ENCODE measurements around the gene CLRN2. TPM values are rescaled to one million over a fixed set of nuclear protein-coding genes. Genes with fewer than 3 reads are reported as not detected.
A peak's percentile ranks its signal among the peaks of the same experiment; 100 is the strongest.

CLRN2 gene
- total RNA-seq, 1 donor from 2014 or later, result not detected

DNA sequence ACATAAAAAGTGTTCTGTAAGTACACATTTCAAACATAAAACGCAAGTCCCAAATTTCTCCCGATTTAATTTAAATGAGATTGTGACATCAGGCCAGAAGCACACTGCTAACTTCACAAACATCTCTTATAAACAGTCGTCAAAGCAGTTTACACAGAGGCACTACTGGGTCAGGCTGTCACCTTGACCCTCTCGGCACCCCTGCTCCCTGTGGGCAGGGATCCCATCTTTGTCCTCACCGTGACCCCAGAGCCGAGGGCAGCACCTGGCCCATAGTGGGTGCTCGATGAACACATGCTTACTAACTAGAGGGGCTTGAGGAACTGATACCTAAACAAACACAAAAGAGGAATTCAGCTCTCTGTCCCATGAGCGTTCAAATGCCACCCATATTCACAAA lies 25.2 kb upstream of the CLRN2 start:
- H3K27ac Mint-ChIP-seq, result no peak overlapping the region
- no peaks in the 10 kb centered on the region for H3K27me3 Mint-ChIP-seq
- DNase-seq (ENCODE audit: extremely low spot score, unreplicated experiment), result no peak
- H3K4me1 Mint-ChIP-seq (ENCODE audit: unreplicated experiment), result peaks cover 4% of the 10 kb centered on the region
- no peaks in the 10 kb centered on the region for H3K9me3 Mint-ChIP-seq
- TF ChIP-seq, protein P1, sequence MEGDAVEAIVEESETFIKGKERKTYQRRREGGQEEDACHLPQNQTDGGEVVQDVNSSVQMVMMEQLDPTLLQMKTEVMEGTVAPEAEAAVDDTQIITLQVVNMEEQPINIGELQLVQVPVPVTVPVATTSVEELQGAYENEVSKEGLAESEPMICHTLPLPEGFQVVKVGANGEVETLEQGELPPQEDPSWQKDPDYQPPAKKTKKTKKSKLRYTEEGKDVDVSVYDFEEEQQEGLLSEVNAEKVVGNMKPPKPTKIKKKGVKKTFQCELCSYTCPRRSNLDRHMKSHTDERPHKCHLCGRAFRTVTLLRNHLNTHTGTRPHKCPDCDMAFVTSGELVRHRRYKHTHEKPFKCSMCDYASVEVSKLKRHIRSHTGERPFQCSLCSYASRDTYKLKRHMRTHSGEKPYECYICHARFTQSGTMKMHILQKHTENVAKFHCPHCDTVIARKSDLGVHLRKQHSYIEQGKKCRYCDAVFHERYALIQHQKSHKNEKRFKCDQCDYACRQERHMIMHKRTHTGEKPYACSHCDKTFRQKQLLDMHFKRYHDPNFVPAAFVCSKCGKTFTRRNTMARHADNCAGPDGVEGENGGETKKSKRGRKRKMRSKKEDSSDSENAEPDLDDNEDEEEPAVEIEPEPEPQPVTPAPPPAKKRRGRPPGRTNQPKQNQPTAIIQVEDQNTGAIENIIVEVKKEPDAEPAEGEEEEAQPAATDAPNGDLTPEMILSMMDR (conservative IDR thresholded peaks at IDR 0.05), result no peak
- H3K4me3 Mint-ChIP-seq, result no peak overlapping the region
- peaks cover 27% of the 10 kb centered on the region for H3K36me3 Mint-ChIP-seq

DNA sequence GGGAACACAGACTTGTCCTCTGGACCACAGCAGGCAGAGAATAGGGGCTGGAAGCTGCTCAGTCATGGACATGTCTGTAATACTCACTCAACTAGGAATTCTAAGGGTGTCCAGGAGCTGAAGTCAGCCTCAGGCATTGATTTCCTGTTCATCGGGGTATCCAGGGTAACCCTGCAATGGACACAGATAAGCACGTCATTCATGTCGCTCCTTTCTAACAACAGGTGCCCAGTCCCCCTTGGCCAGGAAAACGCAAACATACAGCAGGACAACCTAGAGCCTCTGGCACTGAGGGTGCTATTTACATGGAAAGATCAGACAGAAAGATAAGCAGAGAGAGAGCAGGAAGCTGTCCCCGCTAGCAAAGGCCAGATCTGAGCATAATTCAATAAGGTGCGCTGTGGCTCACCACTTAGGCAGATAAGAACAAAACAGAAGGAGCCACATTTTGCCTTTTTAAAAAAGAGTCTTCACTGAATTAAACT lies 24.3 kb upstream of the CLRN2 start:
- H3K36me3 Mint-ChIP-seq, result peaks cover 18% of the 10 kb centered on the region
- peak overlapping the region; percentile 0 for H3K4me3 Mint-ChIP-seq
- DNase-seq (ENCODE audit: extremely low spot score, unreplicated experiment), result no peak
- no peaks in the 10 kb centered on the region for H3K9me3 Mint-ChIP-seq
- no peaks in the 10 kb centered on the region for H3K27me3 Mint-ChIP-seq
- H3K4me1 Mint-ChIP-seq (ENCODE audit: unreplicated experiment), result peaks cover 4% of the 10 kb centered on the region
- TF ChIP-seq, protein P1 (conservative IDR thresholded peaks at IDR 0.05), result no peak
- peak overlapping the region; percentile 39 for H3K27ac Mint-ChIP-seq

DNA sequence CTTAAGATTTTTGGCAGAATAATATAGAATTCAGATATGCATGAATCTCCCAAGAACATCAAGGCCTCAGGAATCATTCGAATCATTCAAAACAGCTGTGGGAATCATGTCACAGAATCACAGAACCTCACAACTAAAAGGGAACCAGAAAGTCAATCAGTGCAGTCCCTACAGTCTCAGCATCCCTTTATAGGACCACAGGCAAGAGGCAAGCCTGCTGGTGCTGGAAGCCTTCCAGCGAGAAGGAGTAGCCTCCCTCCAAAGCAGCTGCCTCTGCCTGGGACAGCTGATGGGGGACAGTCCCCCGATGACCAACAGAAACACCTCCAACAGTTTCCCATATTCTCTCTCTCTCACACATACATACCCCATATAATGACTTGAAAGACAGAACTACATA lies 23.8 kb upstream of the CLRN2 start:
- no peak overlapping the region for H3K27ac Mint-ChIP-seq
- no peak overlapping the region for H3K4me3 Mint-ChIP-seq
- H3K27me3 Mint-ChIP-seq, result no peaks in the 10 kb centered on the region
- TF ChIP-seq, protein P1 (conservative IDR thresholded peaks at IDR 0.05), result no peak
- H3K36me3 Mint-ChIP-seq, result peaks cover 18% of the 10 kb centered on the region
- DNase-seq (ENCODE audit: extremely low spot score, unreplicated experiment), result no peak
- H3K4me1 Mint-ChIP-seq (ENCODE audit: unreplicated experiment), result peaks cover 4% of the 10 kb centered on the region
- no peaks in the 10 kb centered on the region for H3K9me3 Mint-ChIP-seq

DNA sequence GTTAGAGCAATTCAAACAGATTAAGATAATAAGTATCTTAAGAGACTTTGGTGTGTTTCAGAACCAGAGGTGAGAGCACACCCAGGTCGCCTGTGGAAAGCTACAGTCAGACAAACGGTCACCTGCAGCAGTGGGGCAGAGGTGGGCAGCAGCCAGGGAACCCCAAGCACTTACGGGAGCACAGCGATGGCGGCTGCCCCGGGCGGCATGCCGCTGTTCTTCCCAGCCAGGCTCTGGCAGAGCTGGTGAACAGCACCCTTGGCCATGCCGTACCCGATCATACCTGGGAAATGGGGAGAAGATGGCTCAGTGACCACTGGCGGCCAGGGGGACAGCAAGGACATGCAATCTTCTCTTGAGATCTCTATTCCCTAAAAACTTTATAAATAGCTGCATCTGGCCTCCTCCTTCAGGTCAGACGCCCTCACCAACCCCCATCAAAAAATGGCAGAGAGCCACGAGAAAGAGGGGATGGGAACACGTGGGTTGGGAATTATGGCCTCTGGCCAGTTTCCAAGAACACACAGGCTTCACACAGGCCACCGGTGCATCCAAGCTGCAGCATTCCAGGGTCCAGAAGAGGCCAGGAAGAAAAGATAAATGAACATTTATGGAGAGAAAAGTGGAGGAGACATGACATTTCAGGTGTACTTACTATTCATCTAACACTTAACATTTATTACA lies 22.8 kb upstream of the CLRN2 start:
- no peaks in the 10 kb centered on the region for H3K27me3 Mint-ChIP-seq
- H3K9me3 Mint-ChIP-seq, result no peaks in the 10 kb centered on the region
- H3K4me1 Mint-ChIP-seq (ENCODE audit: unreplicated experiment), result peaks cover 4% of the 10 kb centered on the region
- TF ChIP-seq, protein P1 (conservative IDR thresholded peaks at IDR 0.05), result no peak
- H3K27ac Mint-ChIP-seq, result no peak overlapping the region
- no peak overlapping the region for H3K4me3 Mint-ChIP-seq
- DNase-seq (ENCODE audit: extremely low spot score, unreplicated experiment), result no peak
- H3K36me3 Mint-ChIP-seq, result peaks cover 11% of the 10 kb centered on the region

DNA sequence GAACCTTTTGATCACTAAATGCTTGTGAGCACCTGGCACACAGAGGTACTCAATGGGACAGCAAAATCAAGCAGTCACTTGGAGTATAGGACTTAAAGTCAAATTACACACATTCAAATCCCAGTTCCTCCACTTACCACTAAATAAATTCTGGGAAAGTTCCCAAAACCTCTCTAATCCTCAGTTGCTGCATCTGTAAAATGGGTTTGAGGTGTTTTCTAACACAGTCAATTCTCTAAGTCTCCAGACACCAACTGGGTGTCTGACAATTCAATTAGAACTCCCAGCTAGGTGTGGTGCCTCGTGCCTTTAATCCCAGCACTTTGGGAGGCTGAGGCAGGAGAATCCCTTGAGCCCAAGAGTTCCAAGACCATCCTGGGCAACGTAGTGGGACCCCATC lies 22.1 kb upstream of the CLRN2 start:
- no peak overlapping the region for H3K27ac Mint-ChIP-seq
- no peak for DNase-seq (ENCODE audit: extremely low spot score, unreplicated experiment)

More for the DNA sequence above, 22.1 kb upstream of the CLRN2 start:
- TF ChIP-seq, protein P1 (conservative IDR thresholded peaks at IDR 0.05), result no peak
- H3K27me3 Mint-ChIP-seq, result no peaks in the 10 kb centered on the region
- H3K36me3 Mint-ChIP-seq, result peaks cover 14% of the 10 kb centered on the region
- H3K9me3 Mint-ChIP-seq, result no peaks in the 10 kb centered on the region
- H3K4me3 Mint-ChIP-seq, result no peak overlapping the region
- H3K4me1 Mint-ChIP-seq (ENCODE audit: unreplicated experiment), result peaks cover 4% of the 10 kb centered on the region
